K562 (cell line): ENCODE measurements around the gene CBX4. TPM values are rescaled to one million over a fixed set of nuclear protein-coding genes. Genes with fewer than 3 reads are reported as not detected.

Experiments
- ATAC-seq: fragments of 200-7000 bp; cut with Tn5 transposase; 3 replicates; pipeline ENCODE4 v1.9.1; 2020; ENCODE audit warnings: moderate library complexity
- BruUV-seq: library from RNA; stranded (reverse); fragments of 400-500 nt; replicated peaks from 2 replicates; lab custom pipeline; 2021; lab: Mats Ljungman, UMichigan
- CTCF ChIA-PET: fragments of 300-600 bp; formaldehyde crosslinking; extraction: SDS; loops from one replicate; lab custom pipeline; 2021; ENCODE audit warnings: low intra/inter-chr PET ratio; lab: Yijun Ruan, JAX
- POLR2A ChIA-PET: fragments of 300-600, 350-650 bp; sonication (Branson Sonifier 250); formaldehyde crosslinking; extraction: SDS; loops from one replicate; lab custom pipeline; 2021; ENCODE audit warnings: antibody characterized with exemption, inconsistent platforms; lab: Yijun Ruan, JAX
- DNase-seq, 4 experiments: peaks; one replicate each; pipeline versions ENCODE4 v3.0.0 to v3.0.0-alpha.2; 2011 to 2018; ENCODE audit warnings: low spot score in 3 of 4, mixed read lengths in 3 of 4; ENCODE audit errors: extremely low read depth in 1 of 4
- FAIRE-seq: peaks from 2 replicates; lab custom pipeline; 2011; peaks lifted over from hg19 to GRCh38; lab: Jason Lieb, UNC
- H2AFZ ChIP-seq: 2 replicates; pipeline ENCODE4 v1.6.0; 2011; ENCODE audit warnings: low read depth, low read length, control low read depth, inconsistent platforms
- H3K27ac ChIP-seq: fragments of 200-600 bp; 3 replicates; pipeline ENCODE4 v1.8.0; 2011; ENCODE audit warnings: low read depth, mild to moderate bottlenecking, control low read depth, inconsistent platforms, low read length, moderate library complexity, mixed read lengths; ENCODE audit errors: extremely low read depth
- H3K27me3 ChIP-seq, 2 experiments: fragments of 300-600 bp in 1 of 2; 2 replicates in 1 of 2; 3 replicates in 1 of 2; pipeline versions ENCODE4 v1.6.0 to v1.8.0; 2011; ENCODE audit warnings: inconsistent platforms in 2 of 2, low read length in 2 of 2, mild to moderate bottlenecking in 1 of 2, mixed read lengths in 1 of 2, moderate library complexity in 1 of 2; ENCODE audit not compliant: control insufficient read depth in 2 of 2, insufficient read depth in 2 of 2
- H3K36me3 ChIP-seq: fragments of 300-600 bp; 3 replicates; pipeline ENCODE4 v1.8.0; 2011; ENCODE audit warnings: mild to moderate bottlenecking, low read length, inconsistent platforms; ENCODE audit not compliant: control insufficient read depth, insufficient read depth
- H3K4me1 ChIP-seq, 2 experiments: fragments of 200-600 bp in 1 of 2; replicated peaks in 1 of 2; 2 replicates in 1 of 2; 3 replicates in 1 of 2; pipeline versions ENCODE4 v1.5.1 to v1.8.0; 2011; ENCODE audit warnings: inconsistent platforms in 2 of 2, low read length in 2 of 2, mild to moderate bottlenecking in 1 of 2, mixed read lengths in 1 of 2, moderate library complexity in 1 of 2; ENCODE audit not compliant: control insufficient read depth in 2 of 2, insufficient read depth in 2 of 2
- H3K4me2 ChIP-seq: 2 replicates; pipeline ENCODE4 v1.6.1; 2011; ENCODE audit warnings: low read length, control low read depth, inconsistent platforms, mixed read lengths; ENCODE audit not compliant: insufficient read depth
- H3K4me3 ChIP-seq: fragments of 200-600 bp; sonication (generic), shearing (Covaris generic); 2 replicates; pipeline ENCODE4 v1.5.1; 2016; ENCODE audit warnings: control low read depth, inconsistent platforms
- H3K79me2 ChIP-seq: fragments of 200-600 bp; 3 replicates; pipeline ENCODE4 v1.8.0; 2011; ENCODE audit warnings: low read length, inconsistent platforms; ENCODE audit not compliant: control insufficient read depth, insufficient read depth
- H3K9ac ChIP-seq, 2 experiments: 2 replicates each; pipeline versions ENCODE4 v1.6.0 to v1.6.1; 2011; ENCODE audit warnings: low read depth in 2 of 2, low read length in 2 of 2, control low read depth in 1 of 2, inconsistent platforms in 1 of 2, mild to moderate bottlenecking in 1 of 2, mixed read lengths in 1 of 2; ENCODE audit not compliant: insufficient read depth in 1 of 2
- H3K9me1 ChIP-seq: one replicate; pipeline ENCODE4 v1.6.0; 2011; ENCODE audit warnings: inconsistent platforms, mild to moderate bottlenecking, low read length, moderate library complexity; ENCODE audit not compliant: control insufficient read depth, insufficient read depth
- H3K9me3 ChIP-seq: replicated peaks from 2 replicates; pipeline ENCODE4 v1.5.1; 2011; ENCODE audit warnings: low read depth, low read length, inconsistent platforms; ENCODE audit not compliant: control insufficient read depth, insufficient read depth
- H4K20me1 ChIP-seq: replicated peaks from 2 replicates; pipeline ENCODE4 v1.6.1; 2011; ENCODE audit warnings: low read length, inconsistent platforms, mixed read lengths; ENCODE audit not compliant: control insufficient read depth, insufficient read depth
- E2F6 ChIP-seq, 2 experiments: IDR thresholded peaks; 2 replicates each; pipeline ENCODE4 v1.6.1; 2011; ENCODE audit warnings: borderline replicate concordance in 1 of 2, control low read depth in 1 of 2, low read depth in 1 of 2, low read length in 1 of 2, mild to moderate bottlenecking in 1 of 2, mixed read lengths in 1 of 2, moderate library complexity in 1 of 2; ENCODE audit not compliant: insufficient read depth in 1 of 2, insufficient read length in 1 of 2, poor library complexity in 1 of 2, severe bottlenecking in 1 of 2; ENCODE audit errors: extremely low read depth in 1 of 2
- MGA ChIP-seq: fragments of 450-650 bp; IDR thresholded peaks from 2 replicates; pipeline ENCODE4 v1.6.1; 2016; ENCODE audit warnings: mild to moderate bottlenecking, moderate library complexity
- NONO ChIP-seq, 2 experiments: fragments of 200-400 bp in 1 of 2; fragments of 450-650 bp in 1 of 2; formaldehyde crosslinking in 1 of 2; IDR thresholded peaks; 2 replicates each; pipeline ENCODE4 v1.6.1; 2017; ENCODE audit warnings: low read depth in 2 of 2, mild to moderate bottlenecking in 2 of 2, moderate library complexity in 2 of 2, low read length in 1 of 2
- RBFOX2 ChIP-seq: fragments of 200-400 bp; formaldehyde crosslinking; IDR thresholded peaks from 2 replicates; pipeline ENCODE4 v1.6.1; 2017; ENCODE audit warnings: low read depth, mild to moderate bottlenecking, low read length, moderate library complexity
- WGBS: fragments of 100-300 bp; shearing (Covaris generic); methylation state at CpG from one replicate; pipeline ENCODE4 v1.1.6; 2016; ENCODE audit warnings: low coverage, mixed read lengths; ENCODE audit not compliant: insufficient coverage; ENCODE audit errors: missing lambda C conversion rate; 5-methylcytosine and 5-hydroxymethylcytosine counted together
- in situ Hi-C: fragments of 300-500 bp; cut with MboI; formaldehyde crosslinking; loops from 4 replicates; pipeline ENCODE4 v1.15.0; 2018; ENCODE audit warnings: inconsistent platforms, mixed read lengths
- intact Hi-C: fragments of 100-400 bp; cut with micrococcal nuclease; formaldehyde crosslinking; loops from 2 replicates; pipeline ENCODE4 v1.14.2; 2022
- polyA plus RNA-seq, 8 experiments: library from polyadenylated mRNA; depleted of rRNA in 4 of 8; stranded (reverse) in 5 of 8; unstranded in 3 of 8; fragments of >200 nt; fragmentation: Nextera tagmentation in 2 of 8; fragmentation: Illumina TruSeq in 1 of 8; extraction: Ambion mirVana in 2 of 8; extraction: Trizol in 1 of 8; gene quantifications; 2 replicates each; pipeline versions ENCODE4 v1.2.1 to v1.2.3, GENCODE V29; 2011 to 2014; ENCODE audit warnings: inconsistent platforms in 1 of 8, missing spikeins in 1 of 8
- total RNA-seq, 7 experiments: library from RNA; depleted of rRNA in 6 of 7; stranded (reverse); fragments of >200 nt in 6 of 7; fragmentation: Illumina TruSeq in 2 of 7; extraction: Trizol in 2 of 7; gene quantifications; 2 replicates each; pipeline versions ENCODE4 v1.2.1 to v1.2.3, GENCODE V29; 2011 to 2021; ENCODE audit warnings: low replicate concordance in 1 of 7

Gene CBX4
- total and polyA plus RNA-seq, 9 of the 15 experiments (the other 6 are each of a cell fraction or from before 2014, with no cell fraction given): 0.98 to 50.5 (median 10.0) TPM

GRCh38 chr17:79824234-79824633 is 15.0 kb downstream of the CBX4 start:
- H2AFZ ChIP-seq: no peak overlapping the region
- H3K27ac ChIP-seq: peak overlapping the region; percentile 87
- H3K79me2 ChIP-seq: peaks cover 31% of the 10 kb centered on the region
- no peak for ATAC-seq
- H3K36me3 ChIP-seq: no peaks in the 10 kb centered on the region
- no peaks in the 10 kb centered on the region for H3K9me3 ChIP-seq
- peak overlapping the region; percentile 90 for H3K4me2 ChIP-seq
- 89% methylated on average over 12 of the region's 17 CpGs for WGBS
- ChIA-PET POLR2A (interaction anchor here (2.6 to 17.8 kb wide), 2 partner anchors 10 to 11 kb away, joined by 15 to 386 read pairs; no protein-coding TSS in a partner anchor), CTCF (no interaction called here)
- FAIRE-seq: no peak
- no TSS peak for BruUV-seq
- H3K9ac ChIP-seq: 0 out of 4 replicates have a peak overlapping the region, but pooled peaks of 1 of the 2 experiments have one; percentile 77
- in situ Hi-C loops: no loop called here
- H3K9me1 ChIP-seq: no peaks in the 10 kb centered on the region
- DNase-seq: no peak
- H3K4me1 ChIP-seq: peaks cover 64 to 73% of the 10 kb centered on the region in 2 experiments
- H4K20me1 ChIP-seq: no peaks in the 10 kb centered on the region
- no peaks in the 10 kb centered on the region for H3K27me3 ChIP-seq
- H3K4me3 ChIP-seq: peak overlapping the region; percentile 44; the same call in 1 of the 2 replicates
- intact Hi-C loops: no loop called here
- TF ChIP-seq E2F6 (IDR thresholded peaks at IDR 0.05; ENCODE audit: borderline replicate concordance in 1 of 2, extremely low read depth in 1 of 2, insufficient read depth in 1 of 2, insufficient read length in 1 of 2, low read depth in 1 of 2, low read length in 1 of 2, poor library complexity in 1 of 2, severe bottlenecking in 1 of 2) (peak in 1 of 2 experiments; percentile 69), NONO (IDR thresholded peaks at IDR 0.05; ENCODE audit: low read depth in 2 of 2, low read length in 1 of 2) (no peak), MGA (peak; percentile 26; the same call in 1 of the 2 replicates), RBFOX2 (0 out of 2 replicates have a peak, but pooled peaks have one; percentile 16)
